Panc1 (cell line): ENCODE results near the gene MEGF11. TPM values are rescaled to one million over a fixed set of nuclear protein-coding genes. Genes with fewer than 3 reads are reported as not detected.

Experiments used
- ATAC-seq: fragments of 200-7000 bp; cut with Tn5 transposase; 2 replicates; pipeline ENCODE4 v1.9.1; 2020; ENCODE audit warnings: mild to moderate bottlenecking, moderate library complexity
- BruUV-seq: library from RNA; stranded (reverse); fragments of 400-500 nt; replicated peaks from 2 replicates; lab custom pipeline; 2021; lab: Mats Ljungman, UMichigan
- CTCF ChIA-PET: fragments of 300-600 bp; sonication (Branson Sonifier 250); formaldehyde crosslinking; loops from one replicate; lab custom pipeline; 2022; ENCODE audit warnings: antibody characterized with exemption; lab: Charles Lee
- POLR2A ChIA-PET: fragments of 300-600 bp; sonication (Branson Sonifier 250); formaldehyde crosslinking; loops from one replicate; lab custom pipeline; 2022; ENCODE audit warnings: antibody characterized with exemption; lab: Charles Lee
- DNase-seq: peaks from one replicate; pipeline ENCODE4 v3.0.0-alpha.2; 2010; ENCODE audit warnings: low read depth, low spot score
- H3K27ac ChIP-seq: 2 replicates; pipeline ENCODE4 v1.5.1; 2011; ENCODE audit warnings: mild to moderate bottlenecking, low read length, inconsistent platforms
- H3K27me3 ChIP-seq: fragments of 200-500 bp; sonication (Bioruptor generic); 2 replicates; pipeline ENCODE4 v1.6.0; 2014; ENCODE audit warnings: low read length, inconsistent platforms; ENCODE audit not compliant: control insufficient read depth, insufficient read depth
- H3K36me3 ChIP-seq: fragments of 200-500 bp; sonication (Bioruptor generic); 2 replicates; pipeline ENCODE4 v1.5.1; 2014; ENCODE audit warnings: inconsistent platforms, mild to moderate bottlenecking, low read length, moderate library complexity; ENCODE audit not compliant: control insufficient read depth, insufficient read depth
- H3K4me1 ChIP-seq: 2 replicates; pipeline ENCODE4 v1.5.1; 2011; ENCODE audit warnings: inconsistent platforms, mild to moderate bottlenecking, low read length, moderate library complexity; ENCODE audit not compliant: control insufficient read depth, insufficient read depth
- H3K4me3 ChIP-seq, 2 experiments: 2 replicates each; pipeline ENCODE4 v1.5.1; 2011 to 2012; ENCODE audit warnings: low read depth in 2 of 2, low read length in 2 of 2, mild to moderate bottlenecking in 2 of 2, inconsistent platforms in 1 of 2, moderate library complexity in 1 of 2
- H3K9me3 ChIP-seq: fragments of 200-500 bp; sonication (Bioruptor generic); 2 replicates; pipeline ENCODE4 v1.5.1; 2014; ENCODE audit warnings: low read depth, mild to moderate bottlenecking, inconsistent platforms, low read length, moderate library complexity; ENCODE audit not compliant: control insufficient read depth, insufficient read depth
- POLR2AphosphoS5 ChIP-seq: IDR thresholded peaks from 2 replicates; pipeline ENCODE4 v1.6.1; 2012; ENCODE audit warnings: mild to moderate bottlenecking, low read depth, low read length, moderate library complexity
- SIN3A ChIP-seq: IDR thresholded peaks from 2 replicates; pipeline ENCODE4 v1.6.1; 2012; ENCODE audit warnings: low read depth, mild to moderate bottlenecking, low read length, moderate library complexity, borderline replicate concordance; ENCODE audit not compliant: insufficient read depth
- TCF7L2 ChIP-seq: IDR thresholded peaks from 2 replicates; pipeline ENCODE4 v1.6.1; 2011; ENCODE audit warnings: mild to moderate bottlenecking, low read depth, low read length, inconsistent platforms
- in situ Hi-C: cut with HindIII; loops from 2 replicates; pipeline ENCODE4 v1.10.0; 2016; ENCODE audit warnings: low sequenced_read_pairs, low pct_unique_long_range_greater_than_20kb
- intact Hi-C: fragments of 100-400 bp; cut with micrococcal nuclease; formaldehyde crosslinking; loops from one replicate; pipeline ENCODE4 v1.10.0; 2022; ENCODE audit not compliant: unreplicated experiment
- total RNA-seq: library from RNA; stranded (reverse); gene quantifications from one replicate; pipeline ENCODE4 v1.2.1, GENCODE V29; 2021; ENCODE audit not compliant: unreplicated experiment
- TF ChIP-seq, protein P1 (sequence below), 2 experiments: IDR thresholded peaks; 2 replicates each; pipeline ENCODE4 v1.6.1; 2011 to 2012; ENCODE audit warnings: low read depth in 2 of 2, control low read depth in 1 of 2, low read length in 1 of 2, mild to moderate bottlenecking in 1 of 2, moderate library complexity in 1 of 2; ENCODE audit not compliant: insufficient read depth in 1 of 2
- TF ChIP-seq, protein P2 (sequence below): fragments of 450-650 bp; IDR thresholded peaks from 2 replicates; pipeline ENCODE4 v1.5.1; 2017; ENCODE audit warnings: mild to moderate bottlenecking

The MEGF11 gene
- total RNA-seq, 1 experiment from 2014 or later, result 0.95 TPM

DNA sequence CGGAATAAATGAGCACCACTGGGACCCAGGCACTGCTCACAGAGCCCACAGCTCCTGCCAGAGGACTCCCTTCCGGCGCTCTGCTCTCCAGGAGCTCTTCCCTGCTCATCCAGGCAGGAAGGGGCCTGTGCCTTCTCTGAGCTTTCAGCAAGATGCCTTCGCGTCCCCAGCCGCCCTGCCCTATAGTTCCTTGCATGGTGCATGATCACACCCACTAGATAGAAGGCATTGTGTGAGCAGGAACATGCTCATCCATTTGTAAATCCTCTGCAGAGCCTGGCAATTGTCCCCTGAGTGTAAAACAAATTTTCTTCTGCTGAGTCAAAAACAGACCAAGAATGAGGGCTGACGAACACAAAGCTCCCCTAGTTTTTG is 181.6 kb downstream of the MEGF11 start:
- ATAC-seq (no peak), DNase-seq (no peak)
- in situ Hi-C loops (no loop called here), intact Hi-C loops (no loop called here)
- BruUV-seq, result no TSS peak
- Histone ChIP-seq H3K27ac (no peak overlapping the region), H3K36me3 (no peaks in the 10 kb centered on the region), H3K27me3 (peaks cover 11% of the 10 kb centered on the region), H3K9me3 (no peaks in the 10 kb centered on the region), H3K4me3 (no peak overlapping the region), H3K4me1 (no peaks in the 10 kb centered on the region; the same call in 1 of the 2 replicates)
- ChIA-PET POLR2A (interaction anchor here (0.6 kb wide), 1 partner anchor 15 kb away, joined by 9 read pairs; no protein-coding TSS in a partner anchor), CTCF (no interaction called here)
- TF ChIP-seq TCF7L2, result no peak
- TF ChIP-seq, protein P1, sequence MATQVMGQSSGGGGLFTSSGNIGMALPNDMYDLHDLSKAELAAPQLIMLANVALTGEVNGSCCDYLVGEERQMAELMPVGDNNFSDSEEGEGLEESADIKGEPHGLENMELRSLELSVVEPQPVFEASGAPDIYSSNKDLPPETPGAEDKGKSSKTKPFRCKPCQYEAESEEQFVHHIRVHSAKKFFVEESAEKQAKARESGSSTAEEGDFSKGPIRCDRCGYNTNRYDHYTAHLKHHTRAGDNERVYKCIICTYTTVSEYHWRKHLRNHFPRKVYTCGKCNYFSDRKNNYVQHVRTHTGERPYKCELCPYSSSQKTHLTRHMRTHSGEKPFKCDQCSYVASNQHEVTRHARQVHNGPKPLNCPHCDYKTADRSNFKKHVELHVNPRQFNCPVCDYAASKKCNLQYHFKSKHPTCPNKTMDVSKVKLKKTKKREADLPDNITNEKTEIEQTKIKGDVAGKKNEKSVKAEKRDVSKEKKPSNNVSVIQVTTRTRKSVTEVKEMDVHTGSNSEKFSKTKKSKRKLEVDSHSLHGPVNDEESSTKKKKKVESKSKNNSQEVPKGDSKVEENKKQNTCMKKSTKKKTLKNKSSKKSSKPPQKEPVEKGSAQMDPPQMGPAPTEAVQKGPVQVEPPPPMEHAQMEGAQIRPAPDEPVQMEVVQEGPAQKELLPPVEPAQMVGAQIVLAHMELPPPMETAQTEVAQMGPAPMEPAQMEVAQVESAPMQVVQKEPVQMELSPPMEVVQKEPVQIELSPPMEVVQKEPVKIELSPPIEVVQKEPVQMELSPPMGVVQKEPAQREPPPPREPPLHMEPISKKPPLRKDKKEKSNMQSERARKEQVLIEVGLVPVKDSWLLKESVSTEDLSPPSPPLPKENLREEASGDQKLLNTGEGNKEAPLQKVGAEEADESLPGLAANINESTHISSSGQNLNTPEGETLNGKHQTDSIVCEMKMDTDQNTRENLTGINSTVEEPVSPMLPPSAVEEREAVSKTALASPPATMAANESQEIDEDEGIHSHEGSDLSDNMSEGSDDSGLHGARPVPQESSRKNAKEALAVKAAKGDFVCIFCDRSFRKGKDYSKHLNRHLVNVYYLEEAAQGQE (IDR thresholded peaks at IDR 0.05; ENCODE audit: insufficient read depth in 1 of 2, low read depth in 2 of 2, low read length in 1 of 2), result no peak
- TF ChIP-seq POLR2AphosphoS5, result no peak
- TF ChIP-seq, protein P2, sequence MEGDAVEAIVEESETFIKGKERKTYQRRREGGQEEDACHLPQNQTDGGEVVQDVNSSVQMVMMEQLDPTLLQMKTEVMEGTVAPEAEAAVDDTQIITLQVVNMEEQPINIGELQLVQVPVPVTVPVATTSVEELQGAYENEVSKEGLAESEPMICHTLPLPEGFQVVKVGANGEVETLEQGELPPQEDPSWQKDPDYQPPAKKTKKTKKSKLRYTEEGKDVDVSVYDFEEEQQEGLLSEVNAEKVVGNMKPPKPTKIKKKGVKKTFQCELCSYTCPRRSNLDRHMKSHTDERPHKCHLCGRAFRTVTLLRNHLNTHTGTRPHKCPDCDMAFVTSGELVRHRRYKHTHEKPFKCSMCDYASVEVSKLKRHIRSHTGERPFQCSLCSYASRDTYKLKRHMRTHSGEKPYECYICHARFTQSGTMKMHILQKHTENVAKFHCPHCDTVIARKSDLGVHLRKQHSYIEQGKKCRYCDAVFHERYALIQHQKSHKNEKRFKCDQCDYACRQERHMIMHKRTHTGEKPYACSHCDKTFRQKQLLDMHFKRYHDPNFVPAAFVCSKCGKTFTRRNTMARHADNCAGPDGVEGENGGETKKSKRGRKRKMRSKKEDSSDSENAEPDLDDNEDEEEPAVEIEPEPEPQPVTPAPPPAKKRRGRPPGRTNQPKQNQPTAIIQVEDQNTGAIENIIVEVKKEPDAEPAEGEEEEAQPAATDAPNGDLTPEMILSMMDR, result no peak
- no peak for TF ChIP-seq SIN3A

DNA sequence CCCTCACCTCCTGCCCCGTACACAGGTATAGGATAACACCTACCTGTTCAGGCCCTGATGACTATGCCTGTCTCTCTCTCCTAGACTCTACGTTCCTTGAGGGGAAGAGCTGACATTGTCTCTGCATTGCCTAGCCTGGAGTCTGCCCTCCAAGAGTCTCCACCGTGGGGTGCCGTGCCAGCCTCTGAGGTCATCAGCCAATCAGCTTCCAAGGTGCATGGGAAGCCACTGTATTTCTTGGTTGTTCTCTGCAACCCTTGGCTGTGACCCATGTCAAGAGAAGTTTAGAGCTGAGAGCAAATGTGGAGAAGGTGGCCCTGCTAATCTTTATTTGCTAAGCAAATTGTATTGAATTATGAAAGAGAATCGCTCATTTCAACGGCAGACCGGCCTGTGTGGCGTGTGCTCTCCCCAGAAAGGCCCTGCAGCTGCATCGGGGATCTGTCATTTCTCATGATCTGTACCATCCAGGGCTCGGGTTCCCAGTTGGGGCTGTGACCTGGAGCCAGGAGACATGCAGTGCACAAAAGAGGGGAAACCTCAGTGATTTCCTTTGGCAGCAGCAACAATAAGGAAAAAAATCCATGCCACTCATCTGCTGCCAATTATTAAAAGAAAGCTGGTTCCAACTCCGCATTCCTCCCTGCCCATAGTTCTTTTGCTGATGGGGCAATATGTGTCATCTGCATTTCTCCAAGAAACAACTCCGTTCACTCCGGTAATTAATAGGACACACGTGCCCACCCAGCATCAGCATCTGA is 182.2 kb downstream of the MEGF11 start:
- ChIA-PET CTCF (no interaction called here), POLR2A (interaction anchor here (0.6 kb wide), 1 partner anchor 15 kb away, joined by 9 read pairs; no protein-coding TSS in a partner anchor)
- TF ChIP-seq POLR2AphosphoS5 (no peak), TCF7L2 (no peak)
- intact Hi-C loops (no loop called here), in situ Hi-C loops (no loop called here)
- Histone ChIP-seq H3K27me3 (peaks cover 11% of the 10 kb centered on the region), H3K4me3 (no peak overlapping the region), H3K36me3 (no peaks in the 10 kb centered on the region), H3K9me3 (no peaks in the 10 kb centered on the region), H3K27ac (no peak overlapping the region), H3K4me1 (no peaks in the 10 kb centered on the region; the same call in 1 of the 2 replicates)
- DNase-seq (no peak), ATAC-seq (no peak)
- no TSS peak for BruUV-seq
